ENCODE data around the gene TOMM20.

Gene TOMM20

DNA sequence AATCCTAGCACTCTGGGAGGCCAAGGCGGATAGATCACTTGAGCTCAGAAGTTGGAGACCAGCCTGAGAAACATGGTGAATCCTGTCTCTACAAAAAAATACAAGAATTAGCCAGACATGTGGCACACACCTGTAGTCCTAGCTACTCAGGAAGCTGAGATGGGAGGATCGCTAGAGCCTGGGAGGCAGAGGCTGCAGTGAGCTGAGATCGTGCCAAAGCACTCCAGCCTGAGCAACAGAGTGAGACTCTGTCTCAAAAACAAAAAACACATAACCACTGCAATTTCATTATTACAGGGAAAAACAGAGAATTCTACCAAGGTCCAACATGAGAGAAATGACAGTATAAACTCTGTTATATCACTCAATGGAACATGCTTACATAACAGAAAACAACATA lies 4.4 kb upstream of the TOMM20 start:
- no peak for DNase-seq

DNA sequence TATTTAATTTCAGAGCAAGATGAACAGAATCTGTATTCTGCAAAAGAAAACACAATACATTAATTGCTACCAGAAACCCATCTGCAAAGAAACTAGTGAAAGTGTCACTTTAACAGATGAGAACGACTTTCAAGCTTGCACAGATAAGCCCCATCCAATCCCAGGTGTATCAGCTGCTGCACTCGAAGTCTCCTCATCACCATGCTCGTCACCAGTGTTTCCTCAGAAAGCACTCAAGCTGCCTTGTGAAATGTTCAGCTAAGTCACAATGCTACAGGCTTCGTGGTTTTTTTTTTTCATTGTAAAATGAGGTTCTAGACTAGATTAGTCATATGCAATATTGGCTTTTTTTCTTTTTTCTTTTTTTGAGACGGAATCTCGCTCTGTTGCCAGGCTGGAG lies 3.3 kb upstream of the TOMM20 start:
- no peak for DNase-seq

DNA sequence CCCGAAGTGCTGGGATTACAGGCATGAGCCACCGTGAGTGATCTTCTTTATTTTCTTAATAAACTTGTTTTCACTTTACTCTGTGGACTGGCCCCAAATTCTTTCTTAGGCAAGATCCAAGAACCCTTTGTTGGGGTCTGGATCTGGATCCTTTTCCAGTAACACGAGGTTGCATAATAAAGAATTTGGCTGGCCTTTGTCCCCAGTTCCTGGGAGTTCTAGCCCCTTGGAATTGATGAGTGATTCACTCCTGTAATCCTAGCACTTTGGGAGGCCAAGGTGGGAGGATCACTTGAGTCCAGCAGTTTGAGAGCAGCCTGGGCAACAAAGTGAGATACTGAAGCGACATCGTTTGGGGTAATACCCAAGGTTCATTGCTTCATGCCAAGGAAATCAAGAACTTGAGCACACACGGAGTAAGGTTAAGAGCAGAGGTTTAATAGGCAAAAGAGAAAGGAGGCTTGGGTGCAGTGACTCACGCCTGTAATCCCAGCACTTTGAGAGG lies 2.2 kb upstream of the TOMM20 start:
- no peak for DNase-seq

DNA sequence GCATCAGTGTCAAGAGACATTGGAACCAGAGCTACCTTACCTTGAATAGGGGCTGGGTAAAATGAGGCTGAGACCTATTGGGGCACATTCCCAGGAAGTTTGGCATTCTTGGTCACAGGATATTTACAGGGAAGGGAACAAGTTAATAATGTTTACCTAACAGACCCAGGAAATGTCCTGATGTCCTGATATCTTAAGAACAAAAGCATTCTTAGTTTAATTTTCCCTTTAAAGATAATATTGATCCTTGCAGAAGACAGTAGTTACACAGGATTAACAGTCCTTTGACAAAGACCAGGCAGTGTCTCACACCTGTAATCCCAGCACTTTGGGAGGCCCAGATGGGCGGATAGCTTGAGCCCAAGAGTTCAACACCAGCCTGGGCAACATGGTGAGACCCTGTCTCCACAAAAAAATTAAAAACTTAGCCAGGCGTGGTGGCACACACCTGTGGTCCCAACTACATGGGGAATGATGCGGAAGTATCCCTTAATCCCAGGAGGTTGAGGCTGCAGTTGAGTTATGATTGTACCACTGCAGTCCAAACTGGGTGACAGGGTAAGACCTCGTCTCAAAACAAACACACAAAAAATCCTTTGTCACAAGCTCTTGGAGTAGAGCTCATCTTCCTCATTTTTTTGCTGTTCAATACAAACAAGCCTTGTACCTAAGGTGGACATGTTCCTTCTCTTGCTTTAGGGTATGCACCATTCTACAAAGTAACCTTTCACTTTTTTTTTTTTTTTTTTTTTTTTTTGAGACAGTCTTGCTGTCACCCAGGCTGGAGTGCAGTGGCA lies 1.3 kb upstream of the TOMM20 start:
- no peak for DNase-seq

DNA sequence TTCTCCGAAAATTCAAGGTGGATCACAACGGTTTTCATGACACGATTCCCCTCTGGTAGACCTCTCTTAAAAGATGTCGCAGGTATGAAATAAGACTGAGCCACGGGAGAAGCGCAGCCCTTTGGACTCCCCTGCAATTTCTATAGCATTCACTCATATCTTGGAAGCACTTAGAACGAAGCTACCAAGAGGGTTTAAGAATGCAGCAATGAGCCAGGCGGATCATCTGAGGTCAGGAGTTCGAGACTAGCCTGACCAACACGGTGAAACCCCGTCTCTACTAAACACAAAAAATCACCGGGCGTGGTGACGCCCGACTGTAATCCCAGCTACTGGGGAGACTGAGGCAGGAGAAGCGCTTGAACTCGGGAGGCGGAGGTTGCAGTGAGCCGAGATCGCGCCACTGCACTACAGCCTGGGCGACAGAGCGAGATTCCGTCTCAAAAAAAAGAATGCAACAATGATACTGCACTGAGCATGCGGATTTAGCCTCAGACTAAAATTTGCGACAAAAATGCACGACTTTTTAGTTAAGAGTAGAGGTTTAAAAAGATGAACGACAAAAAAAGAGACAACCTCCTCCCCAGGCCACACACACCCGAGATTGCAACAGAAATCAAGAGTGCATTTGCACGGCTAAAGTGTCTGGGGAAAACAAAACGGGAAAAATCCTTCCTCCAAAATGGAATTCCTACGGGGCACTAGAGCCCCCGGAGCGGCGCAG lies 743 bp downstream of the TOMM20 start:
- DNase-seq = no peak

DNA sequence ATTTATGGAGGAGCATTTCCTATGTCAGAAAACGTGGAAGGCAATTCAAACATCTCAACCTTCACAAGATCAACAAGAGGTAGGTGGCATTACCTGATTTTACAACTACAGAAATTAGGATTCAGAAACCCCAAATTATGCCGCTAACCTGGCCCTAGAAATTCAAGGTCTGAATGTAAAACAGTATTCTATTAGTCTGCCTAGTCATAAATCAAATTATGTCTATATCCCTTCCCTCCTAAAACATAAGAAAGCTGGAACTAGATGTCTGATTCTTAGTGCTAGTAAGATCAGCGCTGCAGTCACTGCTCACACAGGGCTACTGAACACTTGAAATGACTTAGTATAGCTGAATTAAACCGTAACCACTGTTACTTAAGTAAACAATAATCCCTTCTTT lies 1.4 kb downstream of the TOMM20 start:
- no peak for DNase-seq

DNA sequence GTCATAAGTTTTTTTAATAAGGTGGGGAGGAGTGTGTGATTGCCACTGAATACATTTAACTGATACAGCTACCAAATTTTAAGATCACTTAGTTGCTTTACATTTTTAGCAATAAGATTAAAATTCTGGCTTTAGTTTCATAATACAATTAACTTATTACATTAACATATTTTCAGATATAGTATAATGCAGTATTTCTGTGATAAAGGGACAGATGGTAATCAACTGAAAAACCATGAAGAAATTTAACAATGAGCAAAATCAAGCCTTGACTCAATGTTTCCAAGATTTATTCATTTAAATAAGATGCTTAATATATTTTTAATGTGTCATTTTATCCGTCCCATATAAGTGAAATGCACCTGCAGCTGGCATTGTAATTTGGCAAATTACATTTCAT lies 4.0 kb downstream of the TOMM20 start:
- no peak for DNase-seq

DNA sequence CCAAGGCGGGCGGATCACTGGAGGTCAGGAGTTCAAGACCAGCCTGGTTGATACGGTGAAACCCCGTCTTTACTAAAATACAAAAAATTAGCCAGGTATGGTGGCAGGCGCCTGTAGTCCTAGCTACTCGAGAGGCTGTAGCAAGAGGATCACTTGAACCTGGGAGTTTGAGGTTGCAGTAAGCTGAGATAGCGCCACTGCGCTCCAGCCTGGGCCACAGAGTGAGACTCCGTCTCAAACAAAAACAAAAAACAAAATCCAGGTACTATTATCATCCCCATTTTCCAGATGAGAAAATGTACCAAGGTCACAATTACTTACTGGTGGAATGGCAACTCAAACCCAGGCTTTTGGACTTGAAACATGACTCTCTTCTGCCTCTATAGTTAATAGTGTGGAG lies 4.5 kb downstream of the TOMM20 start:
- DNase-seq = no peak

DNA sequence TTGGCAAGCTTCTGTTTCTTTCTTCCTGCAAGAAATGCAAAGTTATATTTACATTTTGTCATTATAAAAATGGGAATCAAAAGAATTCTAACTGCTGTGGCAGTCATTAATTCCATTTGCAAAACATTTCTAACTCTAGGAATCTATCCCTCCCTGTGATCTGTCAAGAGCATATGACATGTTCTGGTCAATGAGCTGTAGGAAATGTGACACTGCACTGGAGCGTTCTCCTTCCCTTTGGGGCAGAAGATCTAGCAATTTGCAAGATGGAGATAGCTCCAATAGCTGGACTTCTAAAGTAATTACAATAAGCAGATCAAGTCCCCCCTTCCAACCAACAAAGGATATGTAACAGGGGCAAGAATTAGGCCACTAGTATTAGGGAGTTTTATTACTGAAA lies 6.3 kb downstream of the TOMM20 start:
- DNase-seq = no peak

DNA sequence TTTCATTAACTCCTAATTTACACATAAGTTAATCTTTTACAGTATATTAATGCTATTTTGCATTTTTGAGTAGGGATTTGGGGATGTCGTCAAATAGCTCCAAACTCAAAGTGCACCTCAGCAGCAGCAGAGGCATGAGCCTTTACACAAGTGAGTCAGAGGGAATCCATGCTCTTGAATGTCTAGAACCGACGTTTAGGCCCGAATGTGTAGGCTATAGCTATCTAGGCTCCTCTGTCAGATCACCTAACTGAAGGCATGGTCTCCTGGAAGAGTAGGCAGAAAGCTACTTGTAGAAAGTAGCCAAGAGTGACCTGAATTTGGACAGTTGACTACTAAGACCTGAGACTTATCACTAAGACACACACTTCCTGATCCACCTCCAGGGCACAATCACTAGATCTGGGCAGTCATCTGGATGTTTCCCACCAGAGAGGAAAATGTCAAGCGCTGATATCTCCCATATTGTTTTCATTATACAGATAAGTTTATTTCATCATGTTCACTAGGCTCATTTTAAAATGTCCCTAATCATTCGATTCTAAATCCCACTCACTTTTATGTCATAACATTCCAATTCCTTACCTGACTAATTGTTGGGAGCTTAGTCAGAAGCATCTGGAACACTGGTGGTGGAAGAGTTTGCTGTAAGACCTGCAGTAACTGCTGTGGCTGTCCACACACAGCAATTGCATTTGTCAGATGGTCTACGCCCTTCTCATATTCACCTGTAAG lies 15.3 kb downstream of the TOMM20 start:
- no peak for DNase-seq

DNA sequence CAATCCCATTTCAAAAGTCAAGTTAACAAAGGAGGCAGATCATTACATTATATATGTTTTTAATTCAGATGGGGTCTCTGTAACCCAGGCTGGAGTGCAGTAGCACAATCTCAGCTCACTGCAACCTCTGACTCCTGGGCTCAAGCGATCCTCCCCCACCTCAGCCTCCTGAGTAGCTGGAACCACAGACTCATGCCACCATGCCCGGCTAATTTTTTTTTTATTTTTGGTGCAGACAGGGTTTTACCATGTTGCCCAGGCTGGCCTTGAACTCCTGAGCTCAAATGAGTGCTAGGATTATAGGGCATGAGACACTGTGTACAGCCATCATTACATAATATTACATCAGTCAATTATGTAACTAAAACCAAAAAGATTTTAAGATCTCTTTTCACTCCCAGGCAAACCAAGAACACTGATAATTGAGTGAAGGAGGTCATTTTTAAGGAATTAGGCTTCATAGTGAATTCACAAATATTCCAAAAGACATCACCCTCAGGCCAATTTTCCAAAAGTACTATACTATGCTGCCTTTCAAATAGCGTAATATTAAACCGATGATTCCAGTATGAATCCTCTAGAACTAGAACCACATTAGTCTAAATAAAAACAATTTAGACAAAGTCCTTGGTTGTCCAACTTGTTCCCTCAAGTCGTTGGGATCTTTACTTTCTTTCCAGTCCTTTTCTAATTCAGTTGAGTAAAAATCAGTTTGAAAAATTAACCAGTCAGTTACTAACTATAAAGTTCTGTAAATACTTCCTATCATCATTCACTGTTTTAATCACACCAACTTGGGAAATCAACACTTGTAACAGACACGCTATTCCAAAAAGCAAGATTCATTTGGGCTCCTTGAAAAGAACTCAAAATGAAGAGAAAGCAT lies 16.1 kb downstream of the TOMM20 start:
- no peak for DNase-seq

DNA sequence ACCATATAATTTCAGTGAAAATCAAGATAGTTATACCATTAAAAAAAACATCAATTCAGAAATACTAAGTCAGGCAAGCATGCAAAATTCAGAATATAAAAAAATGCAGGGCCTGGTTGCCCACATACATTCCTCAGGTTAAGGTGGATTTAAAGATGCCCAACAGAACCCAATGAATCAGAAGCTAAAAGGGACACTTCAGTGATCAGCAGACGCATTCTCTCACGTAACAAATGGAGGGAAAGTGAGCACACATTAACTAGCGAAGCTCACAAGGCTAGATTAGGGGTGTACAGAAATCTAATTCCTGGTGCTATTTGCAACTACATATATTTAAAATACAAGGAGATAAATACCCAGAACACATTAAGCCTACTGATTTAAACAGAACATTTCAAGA lies 17.5 kb downstream of the TOMM20 start:
- no peak for DNase-seq

DNA sequence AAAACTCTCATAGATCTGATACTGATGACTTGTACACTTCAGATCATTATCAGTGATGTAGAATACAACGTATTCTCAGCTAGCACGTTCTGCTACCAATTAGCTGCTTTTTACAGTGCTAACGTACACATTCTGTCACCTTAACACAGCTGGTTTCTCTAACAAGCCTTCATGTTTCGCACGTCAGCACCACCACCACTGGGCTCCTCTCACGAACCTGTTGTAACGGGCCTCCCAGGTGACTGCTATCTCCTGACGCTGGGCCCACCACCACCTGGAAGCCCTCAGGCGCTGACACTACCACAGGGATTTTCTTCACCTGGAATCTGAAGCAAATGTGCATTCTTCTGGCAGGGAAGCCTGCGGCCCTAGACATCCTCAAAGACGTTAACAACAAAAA lies 19.8 kb downstream of the TOMM20 start:
- no peak for DNase-seq

DNA sequence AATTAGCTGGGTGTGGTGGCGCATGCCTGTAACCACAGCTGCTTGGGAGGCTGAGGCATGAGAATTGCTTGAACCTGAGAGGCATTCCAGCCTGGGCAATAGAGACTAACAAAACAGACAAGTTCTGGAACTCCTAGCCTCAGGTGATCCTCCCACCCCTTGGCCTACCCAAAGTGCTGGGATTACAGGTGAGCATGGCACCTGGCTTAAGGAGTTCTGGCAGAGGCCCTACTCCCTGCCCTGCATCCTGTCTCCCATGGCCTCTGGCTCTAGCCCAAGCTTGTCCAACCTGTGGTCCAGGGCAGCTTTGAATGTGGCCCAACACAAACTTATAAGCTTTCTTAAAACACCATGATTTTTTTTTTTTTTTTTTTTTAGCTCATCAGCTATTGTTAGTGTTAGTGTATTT lies 20.4 kb downstream of the TOMM20 start:
- no peak for DNase-seq

DNA sequence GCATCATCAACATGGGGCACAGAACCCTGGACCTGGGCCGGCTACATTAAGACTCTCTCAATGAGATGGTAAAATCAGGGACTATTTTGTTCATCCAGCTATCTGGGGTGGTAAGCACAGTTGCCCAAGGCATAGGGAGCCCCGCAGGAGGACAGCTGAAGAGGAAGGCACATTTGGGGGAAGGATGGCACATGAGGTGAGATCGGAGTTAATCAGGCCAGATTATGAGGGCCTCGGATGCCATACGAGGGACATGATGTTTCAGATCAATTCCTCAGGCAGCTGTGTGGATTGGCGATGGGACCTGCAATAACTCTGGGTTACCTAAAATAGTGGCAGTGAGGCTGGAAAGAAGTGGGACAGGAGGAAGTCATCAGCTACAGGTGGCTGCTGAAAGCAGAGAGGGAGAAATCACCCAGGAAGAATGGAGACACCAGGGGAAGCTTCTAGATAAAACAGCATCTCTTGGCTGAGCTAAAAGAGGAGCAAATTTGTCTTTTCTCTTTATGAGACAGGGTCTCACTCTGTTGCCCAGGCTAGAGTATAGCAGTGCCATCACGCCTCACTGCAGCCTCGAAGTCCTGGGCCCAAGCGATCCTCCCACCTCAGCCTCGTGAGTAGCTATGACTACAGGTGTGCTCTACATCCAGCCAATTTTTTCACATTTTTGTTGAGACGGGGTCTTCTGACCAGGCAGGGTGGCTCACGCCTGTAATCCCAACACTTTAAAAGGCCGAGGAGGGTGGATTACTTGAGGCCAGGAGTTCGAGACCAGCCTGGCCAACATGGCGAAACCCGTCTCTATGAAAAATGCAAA lies 21.1 kb downstream of the TOMM20 start:
- no peak for DNase-seq

DNA sequence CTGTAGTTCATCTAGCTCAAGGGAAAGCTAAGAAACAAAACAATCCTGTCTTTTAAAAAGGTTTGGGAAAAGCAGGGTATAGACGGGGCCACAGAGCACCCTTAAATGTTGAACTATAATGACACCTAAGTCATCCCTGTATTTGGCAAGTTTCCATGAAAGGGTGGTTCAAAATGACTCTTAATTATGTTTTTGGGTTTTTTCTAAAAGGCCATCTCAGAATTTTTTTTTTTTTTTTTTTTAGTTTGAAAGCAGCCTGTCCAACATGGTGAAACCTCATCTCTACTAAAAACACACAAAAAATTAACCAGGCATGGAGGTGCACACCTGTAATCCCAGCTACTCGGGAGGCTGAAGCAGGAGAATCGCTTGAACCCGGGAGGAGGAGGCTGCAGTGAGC lies 22.2 kb downstream of the TOMM20 start:
- no peak for DNase-seq

DNA sequence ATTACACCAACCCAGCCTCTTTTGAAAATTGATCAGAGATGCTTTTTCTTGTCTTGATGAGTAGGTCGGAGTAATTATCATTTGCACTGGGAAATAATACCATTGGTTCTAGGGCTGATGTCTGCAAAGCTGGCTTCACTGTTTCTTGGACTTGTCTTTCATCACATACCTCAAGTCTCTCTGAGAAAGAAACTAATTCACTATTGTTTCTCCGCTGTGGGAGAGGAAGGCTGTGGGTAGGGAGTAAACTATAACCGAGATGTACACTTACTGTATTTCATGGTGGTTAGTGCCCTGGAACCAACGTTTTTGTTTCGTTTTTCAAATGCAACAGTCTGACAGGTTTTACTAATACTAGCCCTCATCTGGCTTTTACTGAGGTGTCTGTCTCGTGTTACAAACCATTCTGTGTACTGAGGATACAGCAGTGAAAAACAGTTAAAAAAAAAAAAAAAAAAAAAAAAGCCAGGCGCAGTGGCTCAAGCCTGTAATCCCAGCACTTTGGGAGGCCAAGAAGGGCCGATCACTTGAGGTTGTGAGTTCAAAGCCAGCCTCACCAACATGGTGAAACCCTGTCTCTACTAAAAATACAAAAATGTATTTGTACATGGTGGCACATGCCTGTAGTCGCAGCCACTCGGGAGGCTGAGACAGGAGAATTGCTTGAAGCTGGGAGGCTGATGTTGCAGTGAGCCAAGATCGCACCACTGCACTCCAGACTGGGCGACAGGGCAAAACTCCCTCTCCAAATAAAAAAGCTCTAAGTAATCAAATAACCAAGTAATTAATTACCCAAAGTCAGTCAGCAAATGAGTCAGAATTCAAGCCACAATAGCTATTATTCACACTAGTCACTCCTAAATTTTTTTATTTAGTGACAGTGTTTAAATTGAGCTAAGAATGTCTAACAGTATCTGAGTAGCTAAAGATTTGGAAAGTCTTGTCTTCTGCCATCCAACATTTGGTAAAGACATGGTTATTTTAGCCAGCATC lies 23.3 kb downstream of the TOMM20 start:
- DNase-seq = no peak

DNA sequence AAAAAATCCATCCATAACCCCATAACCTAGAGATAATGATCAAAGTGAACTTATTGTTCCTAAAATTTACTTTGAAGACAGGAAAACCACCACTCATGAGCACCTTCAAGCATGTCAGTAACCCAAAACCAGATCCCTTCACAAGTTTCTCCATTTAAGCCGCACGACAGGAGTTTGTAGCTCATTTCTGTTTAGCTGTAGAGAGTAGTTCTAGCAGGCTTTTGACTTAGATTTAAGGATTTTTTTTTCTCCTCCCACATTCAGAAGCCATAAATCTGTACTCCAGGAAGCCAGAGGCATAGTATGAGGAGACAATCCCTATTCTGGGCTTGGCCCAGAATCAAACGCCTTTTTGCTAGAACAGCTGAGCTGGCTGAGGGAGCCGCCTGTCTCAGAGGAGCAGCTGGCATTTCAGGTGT lies 25.6 kb downstream of the TOMM20 start:
- DNase-seq = no peak

DNA sequence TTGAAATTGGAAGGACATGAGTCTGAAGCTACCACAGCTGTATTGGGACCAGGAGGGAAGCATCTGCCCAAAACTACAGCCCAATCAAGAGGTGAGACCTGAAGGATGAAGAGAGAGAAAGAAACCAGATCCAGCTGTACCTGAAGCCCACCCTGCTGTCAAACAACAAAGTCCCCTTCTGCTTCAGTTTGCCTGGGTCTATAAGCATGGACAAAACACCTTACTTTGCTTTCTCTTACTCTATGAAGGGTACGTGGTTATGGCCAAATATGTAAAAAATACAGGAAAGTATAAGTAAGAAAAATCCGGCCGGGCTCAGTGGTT lies 26.4 kb downstream of the TOMM20 start:
- no peak for DNase-seq

DNA sequence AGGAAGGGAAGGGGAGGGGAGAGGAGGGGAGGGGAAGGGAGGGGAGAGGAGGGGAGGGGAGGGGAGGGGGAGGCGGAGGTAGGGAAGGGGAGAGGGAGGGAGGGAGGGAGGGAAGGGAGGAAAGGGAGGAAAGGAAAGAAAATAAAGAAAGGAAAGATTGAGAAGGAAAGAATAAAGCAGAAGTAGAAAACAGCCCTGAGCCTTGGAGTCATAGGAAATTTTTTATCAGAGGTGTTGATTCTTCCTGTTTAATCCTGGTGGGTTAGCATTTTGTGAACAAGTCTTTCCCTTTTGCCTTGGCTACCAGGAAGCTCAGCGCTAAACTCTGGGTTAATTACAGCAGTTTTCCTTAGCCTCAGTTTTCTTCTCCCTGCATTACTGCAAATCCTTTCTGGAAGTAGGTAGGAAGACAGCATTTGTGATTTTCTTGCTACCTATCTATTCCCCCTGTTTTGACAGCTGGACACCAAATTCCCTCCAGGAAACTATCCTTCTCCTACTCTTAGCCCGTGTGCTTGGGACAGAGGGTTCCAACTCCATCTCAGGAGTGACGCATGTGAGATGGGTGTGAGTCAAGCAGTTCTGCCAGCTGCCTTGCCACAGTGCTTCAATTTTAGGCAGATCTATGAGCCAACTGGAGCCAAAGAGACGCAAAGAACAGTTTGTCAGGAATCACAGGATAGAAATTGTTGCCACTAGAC lies 26.9 kb downstream of the TOMM20 start:
- no peak for DNase-seq

Measured in stimulated activated naive CD4-positive, alpha-beta T cell treated with Interleukin-2 at 50 U/mL for 16 hours (primary cell).